T-helper 2 cell (primary cell): ENCODE data around the gene UCP2.

Experiments
- DNase-seq, 5 experiments: peaks; one replicate each; pipeline versions ENCODE4 v3.0.0 to v3.0.0-alpha.2; 2012 to 2022

Gene UCP2

GRCh38 chr11:73969991-73970800 lies 12.4 kb downstream of the UCP2 start:
- peak in 2 of 5 experiments; percentile 44 to 50 for DNase-seq

GRCh38 chr11:73969091-73969490 lies 13.6 kb downstream of the UCP2 start:
- no peak for DNase-seq

GRCh38 chr11:73968356-73968966 lies 14.2 kb downstream of the UCP2 start:
- no peak for DNase-seq

- DNase-seq: no peak
These were observed 16.9 kb downstream of the UCP2 start for GRCh38 chr11:73965764-73966121.

GRCh38 chr11:73965076-73965763 lies 17.4 kb downstream of the UCP2 start:
- no peak for DNase-seq

GRCh38 chr11:73963861-73964260 lies 18.8 kb downstream of the UCP2 start:
- no peak for DNase-seq

GRCh38 chr11:73962101-73962705 lies 20.4 kb downstream of the UCP2 start:
- DNase-seq: no peak

GRCh38 chr11:73961321-73961720 lies 21.3 kb downstream of the UCP2 start:
- no peak for DNase-seq

- no peak for DNase-seq
These were observed 24.0 kb downstream of the UCP2 start for GRCh38 chr11:73958521-73959141.

GRCh38 chr11:73957654-73958361 lies 24.8 kb downstream of the UCP2 start:
- DNase-seq: no peak

GRCh38 chr11:73956876-73957653 lies 25.6 kb downstream of the UCP2 start:
- no peak for DNase-seq

GRCh38 chr11:73951797-73952196 lies 30.8 kb downstream of the UCP2 start:
- no peak for DNase-seq

- no peak for DNase-seq
These were observed 31.6 kb downstream of the UCP2 start, which contains the start of gene DNAJB13 for GRCh38 chr11:73950869-73951710. Gene DNAJB13, plus strand, starts transcription at chr11:73951026. Its CDS starts 44 bp downstream, at chr11:73951070.

GRCh38 chr11:73949912-73950311 lies 32.7 kb downstream of the UCP2 start:
- no peak for DNase-seq

- DNase-seq: no peak
These were observed 33.4 kb downstream of the UCP2 start for GRCh38 chr11:73949246-73949645.

GRCh38 chr11:73946798-73947458 lies 35.7 kb downstream of the UCP2 start:
- no peak for DNase-seq

GRCh38 chr11:73945396-73945795 lies 37.2 kb downstream of the UCP2 start:
- DNase-seq: no peak

- no peak for DNase-seq
These were observed 37.7 kb downstream of the UCP2 start for GRCh38 chr11:73944901-73945300.

- no peak for DNase-seq
These were observed 38.6 kb downstream of the UCP2 start for GRCh38 chr11:73944085-73944484.

- no peak for DNase-seq
These were observed 40.6 kb downstream of the UCP2 start for GRCh38 chr11:73942010-73942409.
